Adrenal gland (tissue), 5 donors: Measurements from ENCODE around the gene NUF2.

Experiments
- CTCF ChIP-seq, 6 experiments: fragments of 450-650 bp in 4 of 6; fragments of 200-600 bp in 2 of 6; sonication (generic) in 1 of 6; IDR thresholded peaks; 1 replicate in 5 of 6; 2 replicates in 1 of 6; pipeline versions ENCODE4 v1.5.1 to v1.8.0; 2016 to 2021; ENCODE audit warnings: antibody characterized with exemption in 6 of 6, mild to moderate bottlenecking in 2 of 6, moderate library complexity in 1 of 6
- POLR2A ChIP-seq, 2 donors: fragments of 450-650 bp; IDR thresholded peaks; one replicate each; pipeline ENCODE4 v1.6.1; 2017; ENCODE audit warnings: antibody characterized with exemption in 2 of 2, mild to moderate bottlenecking in 2 of 2, moderate library complexity in 1 of 2
- donor health status: DM: no; HTN: no; CAD: no.

GRCh38 chr1:163399001-163399400 is 77.2 kb downstream of the NUF2 start:
- TF ChIP-seq CTCF (IDR thresholded peaks at IDR 0.05): no peak
- no peak for TF ChIP-seq POLR2A (IDR thresholded peaks at IDR 0.05)
